Mononuclear cell (primary cell): Measurements from ENCODE around the gene TTC4. TPM values are rescaled to one million over a fixed set of nuclear protein-coding genes. Genes with fewer than 3 reads are reported as not detected.

Experiments
- H3K27me3 ChIP-seq: 2 replicates; pipeline ENCODE4 v1.6.0; 2011; ENCODE audit warnings: low read length, control low read depth; ENCODE audit not compliant: insufficient read depth
- H3K4me1 ChIP-seq: 2 replicates; pipeline ENCODE4 v1.5.1; 2011; ENCODE audit warnings: mild to moderate bottlenecking, low read length, control low read depth; ENCODE audit not compliant: insufficient read depth
- H3K4me3 ChIP-seq: 2 replicates; pipeline ENCODE4 v1.5.1; 2011; ENCODE audit warnings: mild to moderate bottlenecking, low read length, moderate library complexity
- H3K9me3 ChIP-seq: 2 replicates; pipeline ENCODE4 v1.5.1; 2011; ENCODE audit warnings: low read depth, mild to moderate bottlenecking, control low read depth, low read length
- total RNA-seq: library from RNA; depleted of rRNA; stranded (reverse); fragments of >200 nt; gene quantifications from one replicate; pipeline ENCODE4 v1.2.3, GENCODE V29; 2012

TTC4 gene
- total RNA-seq, 1 donor, result 18.6 TPM

DNA sequence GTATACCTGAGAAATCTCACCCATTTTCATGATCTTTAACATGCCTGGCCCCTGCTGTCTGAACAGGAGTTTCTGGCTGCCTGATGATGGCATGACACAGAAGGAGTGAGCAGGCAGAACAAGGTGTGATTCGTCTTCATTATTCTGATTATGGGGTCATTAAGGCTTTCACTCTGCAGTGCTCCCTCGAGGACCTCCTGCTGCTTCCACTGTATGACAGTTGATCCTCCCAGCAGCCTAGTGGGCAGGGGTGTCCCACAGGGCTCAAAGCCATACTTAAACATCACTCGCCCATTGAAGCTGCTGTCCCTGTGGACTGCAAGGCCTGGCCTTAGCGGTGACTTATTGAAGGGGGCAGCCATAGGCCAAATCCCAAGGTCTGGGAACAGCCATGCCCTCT lies 61.4 kb downstream of the TTC4 start:
- Histone ChIP-seq H3K4me3 (no peak overlapping the region), H3K9me3 (no peaks in the 10 kb centered on the region), H3K4me1 (no peaks in the 10 kb centered on the region), H3K27me3 (no peaks in the 10 kb centered on the region)

DNA sequence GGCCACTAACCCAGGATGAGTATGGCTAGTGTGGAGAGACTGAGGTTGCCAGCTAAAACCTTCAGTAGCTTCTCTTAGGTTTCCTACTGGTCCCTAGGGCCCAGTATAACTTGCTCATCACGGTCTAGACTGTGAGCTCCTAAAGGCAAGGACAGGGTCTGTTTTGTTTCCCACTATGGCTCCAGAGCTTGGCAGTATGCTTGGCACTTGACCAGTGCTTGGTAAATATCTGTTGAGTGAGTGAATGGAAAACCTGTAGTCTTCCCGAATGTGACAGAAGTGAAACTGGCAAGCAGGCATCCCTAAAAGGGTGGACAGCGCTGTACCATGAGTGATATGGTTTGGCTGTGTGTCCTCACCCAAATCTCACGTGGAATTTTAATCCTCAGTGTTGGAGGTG lies 61.8 kb downstream of the TTC4 start:
- H3K9me3 ChIP-seq, result no peaks in the 10 kb centered on the region
- H3K4me1 ChIP-seq, result no peaks in the 10 kb centered on the region
- H3K4me3 ChIP-seq, result no peak overlapping the region
- H3K27me3 ChIP-seq, result no peaks in the 10 kb centered on the region

DNA sequence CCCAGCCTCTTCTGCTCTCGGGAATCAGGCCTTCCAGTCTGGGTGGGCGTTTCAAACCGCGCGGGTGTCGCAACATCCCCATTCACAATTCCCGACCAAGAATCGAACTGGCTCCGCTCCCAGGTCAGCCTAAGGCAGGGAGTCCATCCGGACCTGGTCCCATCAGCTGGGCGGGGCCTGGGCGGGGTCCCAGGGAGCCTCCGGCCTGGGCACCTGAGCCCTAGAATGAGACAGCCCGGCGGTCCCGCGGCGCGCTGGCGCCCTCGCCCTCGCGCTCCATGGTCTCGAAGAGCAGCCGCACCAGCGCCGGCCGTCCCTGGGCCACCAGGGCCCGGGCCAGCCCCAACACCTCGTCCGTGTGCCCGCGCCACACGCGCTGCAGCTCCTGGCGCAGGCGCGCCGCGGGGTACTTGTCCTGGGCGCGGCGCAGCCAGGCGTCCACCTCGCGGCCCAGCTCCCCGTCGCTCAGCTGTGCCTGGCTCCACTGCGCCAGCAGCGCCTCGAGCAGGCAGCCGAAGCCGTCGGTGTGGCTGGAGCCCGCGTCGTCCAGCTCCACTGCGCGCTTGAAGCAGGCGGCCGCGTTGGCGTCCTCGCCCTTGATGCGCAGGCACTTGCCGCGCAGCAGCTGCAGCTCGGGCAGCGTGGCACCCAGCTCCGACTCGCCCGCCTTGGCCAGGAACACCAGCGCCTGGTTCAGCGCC lies 65.5 kb downstream of the TTC4 start:
- Histone ChIP-seq H3K4me3 (no peak overlapping the region), H3K9me3 (no peaks in the 10 kb centered on the region), H3K27me3 (no peaks in the 10 kb centered on the region), H3K4me1 (no peaks in the 10 kb centered on the region)

DNA sequence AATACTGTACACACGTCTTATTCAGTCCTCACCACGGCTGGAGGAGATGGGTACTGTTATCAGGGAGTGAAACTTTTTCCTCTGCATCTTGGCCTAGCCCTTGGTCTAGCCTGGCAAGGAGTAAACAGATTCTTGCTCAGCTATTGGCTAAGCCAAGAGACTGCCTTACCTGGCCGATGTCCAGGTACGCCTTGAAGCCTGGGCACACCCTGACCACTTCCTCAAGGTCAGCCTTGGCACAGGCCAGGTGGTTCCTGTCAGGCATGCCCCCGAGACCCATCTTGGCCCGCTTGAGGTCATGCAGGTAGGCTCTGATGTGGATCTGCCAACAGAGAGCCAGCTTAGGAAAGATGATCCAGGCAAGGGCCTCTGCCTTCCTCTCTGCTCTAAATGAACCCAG lies 66.5 kb downstream of the TTC4 start:
- Histone ChIP-seq H3K4me3 (no peak overlapping the region), H3K9me3 (no peaks in the 10 kb centered on the region), H3K27me3 (no peaks in the 10 kb centered on the region)

DNA sequence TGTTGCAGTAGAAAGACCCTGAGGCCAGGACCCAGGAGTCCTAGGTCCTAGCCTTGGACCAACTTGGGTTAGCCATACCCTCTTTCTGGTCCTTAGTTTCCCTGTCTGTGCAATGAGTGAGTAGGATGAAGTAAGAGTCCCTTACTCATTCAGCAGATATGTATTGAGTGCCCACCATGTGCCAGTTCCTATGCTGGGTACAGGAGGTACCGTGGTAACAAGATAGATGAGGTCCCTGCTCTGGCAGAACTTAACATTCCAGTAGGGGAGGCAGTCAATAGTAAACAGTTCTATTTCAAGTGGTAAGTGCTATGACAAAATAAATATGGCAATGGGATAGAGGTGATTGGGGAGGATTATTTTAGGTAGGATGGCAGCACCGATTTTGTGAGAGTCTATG lies 66.9 kb downstream of the TTC4 start:
- Histone ChIP-seq H3K4me1 (no peaks in the 10 kb centered on the region), H3K4me3 (no peak overlapping the region), H3K9me3 (no peaks in the 10 kb centered on the region), H3K27me3 (no peaks in the 10 kb centered on the region)

More for the DNA sequence above, 66.5 kb downstream of the TTC4 start:
- no peaks in the 10 kb centered on the region for H3K4me1 ChIP-seq

DNA sequence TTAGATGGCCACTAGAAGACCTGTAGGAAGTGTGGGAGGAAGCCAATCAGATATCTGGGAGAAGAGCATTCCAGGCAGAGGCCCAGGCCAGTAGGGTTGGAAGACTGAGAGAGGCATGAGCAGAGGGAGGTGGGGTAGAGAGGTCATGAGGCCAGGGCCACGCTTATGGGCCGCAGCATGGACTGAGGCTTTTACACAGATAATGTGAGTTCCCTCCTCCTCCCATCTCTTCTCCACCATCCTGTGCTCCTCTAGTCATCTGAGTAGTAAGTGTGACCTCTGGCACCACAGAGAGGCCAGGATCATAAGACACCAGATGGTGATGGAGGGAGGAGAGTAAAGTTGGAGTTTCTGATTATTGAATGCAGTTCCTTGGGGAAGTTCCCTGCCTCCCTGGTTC lies 68.4 kb downstream of the TTC4 start:
- H3K9me3 ChIP-seq, result no peaks in the 10 kb centered on the region
- no peaks in the 10 kb centered on the region for H3K4me1 ChIP-seq
- no peaks in the 10 kb centered on the region for H3K27me3 ChIP-seq
- H3K4me3 ChIP-seq, result no peak overlapping the region

DNA sequence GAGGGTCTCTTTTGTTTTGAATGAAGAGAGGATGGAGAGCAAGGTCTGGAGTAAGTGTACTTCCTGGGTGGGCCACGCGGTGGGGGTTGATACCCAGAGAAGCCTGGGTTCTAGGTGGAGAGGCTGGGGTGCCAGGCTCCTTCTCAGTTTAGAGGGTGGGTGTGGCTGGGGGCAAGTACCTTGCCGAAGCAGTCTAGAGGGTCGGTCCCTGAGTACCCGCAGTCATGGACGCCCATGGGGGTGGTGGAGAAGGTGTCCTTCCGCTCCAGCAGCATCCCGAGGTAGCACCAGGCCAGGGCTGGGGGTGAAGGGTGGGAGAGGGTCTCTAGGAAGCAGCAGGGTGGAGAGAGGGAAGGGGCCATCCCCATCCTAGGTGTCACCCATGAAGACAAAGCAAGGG lies 71.1 kb downstream of the TTC4 start:
- Histone ChIP-seq H3K4me3 (no peak overlapping the region), H3K9me3 (no peaks in the 10 kb centered on the region), H3K27me3 (no peaks in the 10 kb centered on the region), H3K4me1 (no peaks in the 10 kb centered on the region)

DNA sequence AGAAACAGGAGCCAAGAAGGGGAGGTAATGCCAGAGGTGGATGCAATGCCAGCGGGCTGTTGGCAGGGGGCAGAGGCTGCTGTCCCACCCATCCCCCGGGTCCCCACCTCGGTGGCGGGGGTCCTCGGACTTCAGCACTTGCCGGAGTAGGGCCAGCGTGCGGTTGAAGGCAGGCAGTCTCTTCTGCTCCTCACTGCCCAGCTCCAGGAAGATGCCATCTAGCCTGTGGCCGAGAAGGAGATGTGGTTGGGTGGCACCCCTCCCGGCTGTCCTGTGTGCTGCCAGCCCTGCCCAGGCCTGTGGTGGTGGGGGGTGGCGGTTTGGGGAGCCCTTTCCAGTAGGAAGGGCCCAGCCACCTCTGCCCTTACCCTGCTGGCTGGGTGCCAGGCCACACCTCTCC lies 71.9 kb downstream of the TTC4 start:
- no peaks in the 10 kb centered on the region for H3K27me3 ChIP-seq
- H3K4me3 ChIP-seq, result no peak overlapping the region
- no peaks in the 10 kb centered on the region for H3K4me1 ChIP-seq
- H3K9me3 ChIP-seq, result no peaks in the 10 kb centered on the region

DNA sequence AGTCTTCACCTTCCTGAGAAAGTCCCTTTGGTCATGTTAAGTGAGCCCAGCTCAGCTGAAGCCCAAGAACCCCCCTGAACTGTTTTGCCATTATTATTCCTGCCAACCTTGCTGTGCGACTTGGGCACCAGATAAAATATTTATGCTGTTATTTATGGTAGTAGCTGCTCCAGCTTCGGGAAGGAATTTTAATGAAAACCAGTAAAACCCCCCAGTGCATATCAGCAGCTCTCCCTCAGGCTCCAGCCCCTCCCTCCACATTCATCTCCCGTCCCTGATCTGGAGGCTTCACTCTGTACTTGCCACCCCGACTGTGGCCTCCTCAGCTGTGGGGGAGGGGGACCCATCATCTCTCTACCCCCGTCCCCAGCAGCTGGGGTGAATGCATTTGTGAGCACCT lies 72.8 kb downstream of the TTC4 start:
- H3K4me1 ChIP-seq, result no peaks in the 10 kb centered on the region
- no peaks in the 10 kb centered on the region for H3K9me3 ChIP-seq
- no peak overlapping the region for H3K4me3 ChIP-seq

DNA sequence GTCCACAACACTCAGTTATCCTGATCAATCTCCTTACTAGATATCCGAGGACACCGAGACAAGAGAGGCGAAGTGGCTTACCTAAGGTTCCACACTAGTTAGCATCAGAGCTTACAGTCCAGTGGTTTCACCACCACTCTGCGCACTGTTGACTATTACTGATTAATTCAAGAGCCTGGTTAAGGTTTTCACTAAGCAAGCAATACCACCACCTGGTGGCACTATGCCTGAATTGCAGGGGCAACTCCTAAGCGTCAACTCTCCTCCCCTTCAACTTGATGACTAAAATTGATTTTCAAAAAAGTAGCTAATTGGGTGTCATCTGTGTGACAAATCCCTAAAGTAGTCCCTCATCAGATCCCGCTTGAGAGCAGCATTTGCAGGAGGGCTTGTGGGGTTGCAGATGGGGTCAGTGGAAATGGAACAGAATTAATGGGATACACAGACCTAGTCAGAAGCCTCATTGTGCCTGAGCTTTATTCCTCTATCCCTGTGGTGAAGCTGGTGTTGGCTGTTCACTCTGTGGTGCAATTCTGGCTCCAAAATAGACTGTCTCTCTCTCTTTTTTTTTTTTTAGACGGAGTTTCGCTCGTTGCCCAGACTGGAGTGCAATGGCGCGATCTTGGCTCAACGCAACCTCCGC lies 76.3 kb downstream of the TTC4 start:
- Histone ChIP-seq H3K4me3 (no peak overlapping the region), H3K27me3 (no peaks in the 10 kb centered on the region), H3K9me3 (no peaks in the 10 kb centered on the region), H3K4me1 (no peaks in the 10 kb centered on the region)

More for the DNA sequence above, 72.8 kb downstream of the TTC4 start:
- H3K27me3 ChIP-seq, result no peaks in the 10 kb centered on the region

Other genes starting within 250 kb of the TTC4 start
- 0.42 TPM for gene ACOT11, start 167.6 kb upstream of the TTC4 start, total RNA-seq
- gene FAM151A, start 92.3 kb upstream of the TTC4 start, total RNA-seq, result not detected
- 0.42 TPM for gene MROH7, start 74.1 kb upstream of the TTC4 start, total RNA-seq
- gene PARS2, start 48.7 kb downstream of the TTC4 start, total RNA-seq, result 0.10 TPM
- 1.9 TPM for gene TTC22, start 85.5 kb downstream of the TTC4 start, total RNA-seq
- 1.7 TPM for gene DHCR24, start 171.3 kb downstream of the TTC4 start, total RNA-seq